ENCODE results near the gene DRD5. TPM values are rescaled to one million over a fixed set of nuclear protein-coding genes. Genes with fewer than 3 reads are reported as not detected.
"Not testable (repeated sequence)": the region's sequence is repeated elsewhere in the genome, so short reads cannot be mapped to it uniquely, and the experiment has no call there.

The DRD5 gene
- total RNA-seq, 1 experiment from 2014 or later: not detected

- peaks cover 6% of the 10 kb centered on the region for H3K36me3 Mint-ChIP-seq (ENCODE audit: insufficient read depth, unreplicated experiment)
- no peak for TF ChIP-seq CTCF (IDR thresholded peaks at IDR 0.05; ENCODE audit: unreplicated experiment)
- DNase-seq (ENCODE audit: unreplicated experiment): no peak
- H3K4me3 Mint-ChIP-seq (ENCODE audit: unreplicated experiment): no peak overlapping the region
- BruUV-seq (replicated peaks): no TSS peak
- POLR2A ChIA-PET: no interaction called here
- no peaks in the 10 kb centered on the region for H3K4me1 Mint-ChIP-seq (ENCODE audit: insufficient read depth, unreplicated experiment)
- H3K27me3 Mint-ChIP-seq (ENCODE audit: insufficient read depth, unreplicated experiment): peaks cover 45% of the 10 kb centered on the region
- CTCF ChIA-PET: no interaction called here
- no peaks in the 10 kb centered on the region for H3K9me3 Mint-ChIP-seq (ENCODE audit: unreplicated experiment)
- intact Hi-C loops (cut with micrococcal nuclease): no loop called here
- no peak overlapping the region for H3K27ac Mint-ChIP-seq (ENCODE audit: low read depth, unreplicated experiment)
Observed at GRCh38 chr4:9782136-9782436, 652 bp downstream of the DRD5 start.

- H3K9me3 Mint-ChIP-seq (ENCODE audit: unreplicated experiment); intact Hi-C loops (cut with micrococcal nuclease); H3K4me1 Mint-ChIP-seq (ENCODE audit: insufficient read depth, unreplicated experiment); H3K27ac Mint-ChIP-seq (ENCODE audit: low read depth, unreplicated experiment); DNase-seq (ENCODE audit: unreplicated experiment); CTCF ChIA-PET; BruUV-seq (replicated peaks); POLR2A ChIA-PET; H3K4me3 Mint-ChIP-seq (ENCODE audit: unreplicated experiment); H3K36me3 Mint-ChIP-seq (ENCODE audit: insufficient read depth, unreplicated experiment): not testable (repeated sequence)
- peaks cover 27% of the 10 kb centered on the region for H3K27me3 Mint-ChIP-seq (ENCODE audit: insufficient read depth, unreplicated experiment)
Observed at GRCh38 chr4:9785891-9786290, 4.5 kb downstream of the DRD5 start.

GRCh38 chr4:9792381-9792780 lies 10.9 kb downstream of the DRD5 start:
- Mint-ChIP-seq H3K4me1 (ENCODE audit: insufficient read depth, unreplicated experiment) (no peaks in the 10 kb centered on the region), H3K9me3 (ENCODE audit: unreplicated experiment) (no peaks in the 10 kb centered on the region), H3K36me3 (ENCODE audit: insufficient read depth, unreplicated experiment) (no peaks in the 10 kb centered on the region), H3K4me3 (ENCODE audit: unreplicated experiment) (no peak overlapping the region), H3K27ac (ENCODE audit: low read depth, unreplicated experiment) (no peak overlapping the region), H3K27me3 (ENCODE audit: insufficient read depth, unreplicated experiment) (peaks cover 5% of the 10 kb centered on the region)
- DNase-seq (ENCODE audit: unreplicated experiment): no peak
- no TSS peak for BruUV-seq (replicated peaks)
- ChIA-PET POLR2A (no interaction called here), CTCF (interaction anchor here (0.7 kb wide), 1 partner anchor 769 kb away, joined by 3 read pairs; no protein-coding TSS in a partner anchor)
- TF ChIP-seq CTCF (IDR thresholded peaks at IDR 0.05; ENCODE audit: unreplicated experiment): no peak
- intact Hi-C loops (cut with micrococcal nuclease): no loop called here

GRCh38 chr4:9796641-9797040 lies 15.2 kb downstream of the DRD5 start:
- H3K27ac Mint-ChIP-seq (ENCODE audit: low read depth, unreplicated experiment); DNase-seq (ENCODE audit: unreplicated experiment); BruUV-seq (replicated peaks); intact Hi-C loops (cut with micrococcal nuclease); H3K36me3 Mint-ChIP-seq (ENCODE audit: insufficient read depth, unreplicated experiment); H3K27me3 Mint-ChIP-seq (ENCODE audit: insufficient read depth, unreplicated experiment); H3K9me3 Mint-ChIP-seq (ENCODE audit: unreplicated experiment); H3K4me3 Mint-ChIP-seq (ENCODE audit: unreplicated experiment); CTCF ChIA-PET; H3K4me1 Mint-ChIP-seq (ENCODE audit: insufficient read depth, unreplicated experiment); POLR2A ChIA-PET: not testable (repeated sequence)

- DNase-seq (ENCODE audit: unreplicated experiment): no peak
- ChIA-PET POLR2A (interaction anchor here (0.6 kb wide), 1 partner anchor 10 kb away, joined by 3 read pairs; no protein-coding TSS in a partner anchor), CTCF (interaction anchor here (0.6 to 1.0 kb wide), 2 partner anchors 358 to 603 kb away, joined by 3 to 4 read pairs; no protein-coding TSS in a partner anchor)
- no peak for TF ChIP-seq CTCF (IDR thresholded peaks at IDR 0.05; ENCODE audit: unreplicated experiment)
- no peaks in the 10 kb centered on the region for H3K36me3 Mint-ChIP-seq (ENCODE audit: insufficient read depth, unreplicated experiment)
- no peaks in the 10 kb centered on the region for H3K27me3 Mint-ChIP-seq (ENCODE audit: insufficient read depth, unreplicated experiment)
- no peaks in the 10 kb centered on the region for H3K9me3 Mint-ChIP-seq (ENCODE audit: unreplicated experiment)
- intact Hi-C loops (cut with micrococcal nuclease): no loop called here
- H3K4me1 Mint-ChIP-seq (ENCODE audit: insufficient read depth, unreplicated experiment): no peaks in the 10 kb centered on the region
- no peak overlapping the region for H3K27ac Mint-ChIP-seq (ENCODE audit: low read depth, unreplicated experiment)
- no TSS peak for BruUV-seq (replicated peaks)
- no peak overlapping the region for H3K4me3 Mint-ChIP-seq (ENCODE audit: unreplicated experiment)
Observed at GRCh38 chr4:9800848-9801247, 19.4 kb downstream of the DRD5 start.

Data from MCF 10A (cell line).